ENCODE results near the gene ECD. TPM values are rescaled to one million over a fixed set of nuclear protein-coding genes. Genes with fewer than 3 reads are reported as not detected.

ECD gene
- 10 to 100 TPM; 48.4 to 53.6 (median 52.1) TPM for total RNA-seq
- 41.5 TPM for total RNA-seq (2013)

DNA sequence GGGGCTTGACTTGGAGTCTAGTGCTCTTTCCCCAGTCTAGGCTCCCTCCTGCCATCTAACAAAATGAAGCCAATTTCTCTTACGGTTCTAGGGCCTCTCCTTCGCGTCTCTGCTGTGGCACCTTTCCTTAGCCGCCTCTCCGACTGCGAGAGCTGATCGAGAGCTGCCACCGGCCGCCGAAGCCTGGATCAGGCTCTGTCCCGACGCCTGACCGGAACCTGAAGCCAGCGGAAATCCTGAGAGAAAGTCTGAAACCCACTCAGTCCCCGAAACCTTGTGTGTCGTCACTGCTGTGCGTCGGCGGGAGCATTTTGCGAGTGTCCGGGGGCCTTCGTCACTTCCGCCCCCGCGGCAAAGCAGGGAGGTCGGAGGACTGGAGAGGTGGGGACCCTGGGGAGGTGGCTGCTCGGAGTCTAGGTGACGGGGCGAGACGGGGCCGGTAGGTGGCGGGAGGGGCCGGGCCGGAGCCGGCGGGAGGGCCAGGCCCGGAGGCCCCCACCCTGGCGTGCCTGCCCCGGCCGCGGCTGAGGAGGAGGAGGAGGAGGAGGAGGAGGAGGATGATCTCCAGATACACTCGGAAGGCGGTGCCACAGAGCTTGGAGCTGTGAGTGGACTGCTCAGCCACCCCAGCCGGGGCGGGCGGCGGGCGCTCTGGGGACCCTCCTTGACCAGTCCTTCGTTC lies at the start of gene ECD, which contains the start of gene FAM149B1:
ECD (minus strand) TSS at position 226 of the 682 bp plus-strand sequence. CDS start 4,071 bp downstream, outside the sequence.
FAM149B1 (plus strand) TSS at position 337 of the 682 bp plus-strand sequence; CDS start at position 558, 221 bp downstream.
- peaks cover 4% of the 10 kb centered on the region for H3K36me3 ChIP-seq (ENCODE audit: control insufficient read depth, insufficient read depth, low read length)
- Mint-ChIP-seq H3K9me3 (no peaks in the 10 kb centered on the region), H3K36me3 (no peaks in the 10 kb centered on the region), H3K27ac (peak within 1 kb of the TSS; percentile 100), H3K27me3 (ENCODE audit: low read depth in 2 of 2) (no peaks in the 10 kb centered on the region), H3K4me3 (peak within 1 kb of the TSS; percentile 100), H3K4me1 (peaks cover 37 to 40% of the 10 kb centered on the region in 2 donors)
- peak within 1 kb of the TSS; percentile 89 for H3K4me3 ChIP-seq (ENCODE audit: low read length)
- intact Hi-C loops (cut with micrococcal nuclease): loop anchor here (2.0 to 5.0 kb wide), 2 partner anchors 71 to 79 kb away; partner anchors contain the start of genes DNAJC9 and P4HA1
- DNase-seq: peak; percentile 93 to 96
- peaks cover 9% of the 10 kb centered on the region for H3K4me1 ChIP-seq (ENCODE audit: control insufficient read depth, insufficient read depth, low read length)
- peak; percentile 89 to 97 (median 92) for ATAC-seq
- H3K27ac ChIP-seq (ENCODE audit: low read length): peak within 1 kb of the TSS; percentile 93
- TF ChIP-seq, protein P1, sequence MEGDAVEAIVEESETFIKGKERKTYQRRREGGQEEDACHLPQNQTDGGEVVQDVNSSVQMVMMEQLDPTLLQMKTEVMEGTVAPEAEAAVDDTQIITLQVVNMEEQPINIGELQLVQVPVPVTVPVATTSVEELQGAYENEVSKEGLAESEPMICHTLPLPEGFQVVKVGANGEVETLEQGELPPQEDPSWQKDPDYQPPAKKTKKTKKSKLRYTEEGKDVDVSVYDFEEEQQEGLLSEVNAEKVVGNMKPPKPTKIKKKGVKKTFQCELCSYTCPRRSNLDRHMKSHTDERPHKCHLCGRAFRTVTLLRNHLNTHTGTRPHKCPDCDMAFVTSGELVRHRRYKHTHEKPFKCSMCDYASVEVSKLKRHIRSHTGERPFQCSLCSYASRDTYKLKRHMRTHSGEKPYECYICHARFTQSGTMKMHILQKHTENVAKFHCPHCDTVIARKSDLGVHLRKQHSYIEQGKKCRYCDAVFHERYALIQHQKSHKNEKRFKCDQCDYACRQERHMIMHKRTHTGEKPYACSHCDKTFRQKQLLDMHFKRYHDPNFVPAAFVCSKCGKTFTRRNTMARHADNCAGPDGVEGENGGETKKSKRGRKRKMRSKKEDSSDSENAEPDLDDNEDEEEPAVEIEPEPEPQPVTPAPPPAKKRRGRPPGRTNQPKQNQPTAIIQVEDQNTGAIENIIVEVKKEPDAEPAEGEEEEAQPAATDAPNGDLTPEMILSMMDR (IDR thresholded peaks at IDR 0.05): peak; percentile 22
- no peaks in the 10 kb centered on the region for H3K27me3 ChIP-seq (ENCODE audit: control insufficient read depth, insufficient read depth, low read length)
- no peaks in the 10 kb centered on the region for H3K9me3 ChIP-seq (ENCODE audit: control insufficient read depth, insufficient read depth, low read length)
- WGBS (ENCODE audit: insufficient coverage): under 1% methylated on average over 49 of the region's 49 CpGs

DNA sequence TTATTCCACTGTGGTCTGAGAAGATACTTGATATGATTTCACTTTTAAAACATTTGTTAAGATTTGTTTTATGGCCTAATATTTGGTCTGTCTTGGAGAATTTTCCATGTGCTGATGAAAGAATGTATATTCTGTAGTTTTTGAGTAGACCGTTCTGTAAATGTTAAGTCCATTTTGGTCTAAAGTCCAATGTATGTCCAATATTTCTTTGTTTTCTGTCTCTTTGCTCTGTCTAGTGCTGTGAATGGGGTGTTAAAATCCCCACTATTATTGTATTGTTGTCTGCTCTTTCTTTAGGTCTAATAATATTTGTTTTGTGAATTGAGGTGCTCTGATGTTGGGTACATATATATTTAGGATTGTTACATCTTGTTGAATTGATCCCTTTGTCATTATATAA lies 47.9 kb upstream of the ECD start:
- DNase-seq (no peak), ATAC-seq (no peak)
- TF ChIP-seq, protein P1 (IDR thresholded peaks at IDR 0.05): no peak
- H3K27ac ChIP-seq (ENCODE audit: low read length): no peak overlapping the region
- Mint-ChIP-seq H3K27ac (no peak overlapping the region), H3K36me3 (peaks cover 11% of the 10 kb centered on the region), H3K9me3 (no peaks in the 10 kb centered on the region), H3K27me3 (ENCODE audit: low read depth in 2 of 2) (no peaks in the 10 kb centered on the region), H3K4me1 (no peaks in the 10 kb centered on the region), H3K4me3 (no peak overlapping the region)
- H3K27me3 ChIP-seq (ENCODE audit: control insufficient read depth, insufficient read depth, low read length): no peaks in the 10 kb centered on the region
- no peak overlapping the region for H3K4me3 ChIP-seq (ENCODE audit: low read length)
- 100% methylated on average over 1 of the region's 1 CpG for whole genome bisulfite sequencing (ENCODE audit: insufficient coverage)
- no peaks in the 10 kb centered on the region for H3K9me3 ChIP-seq (ENCODE audit: control insufficient read depth, insufficient read depth, low read length)
- intact Hi-C loops (cut with micrococcal nuclease): no loop called here
- H3K4me1 ChIP-seq (ENCODE audit: control insufficient read depth, insufficient read depth, low read length): no peaks in the 10 kb centered on the region
- H3K36me3 ChIP-seq (ENCODE audit: control insufficient read depth, insufficient read depth, low read length): peaks cover 9% of the 10 kb centered on the region

DNA sequence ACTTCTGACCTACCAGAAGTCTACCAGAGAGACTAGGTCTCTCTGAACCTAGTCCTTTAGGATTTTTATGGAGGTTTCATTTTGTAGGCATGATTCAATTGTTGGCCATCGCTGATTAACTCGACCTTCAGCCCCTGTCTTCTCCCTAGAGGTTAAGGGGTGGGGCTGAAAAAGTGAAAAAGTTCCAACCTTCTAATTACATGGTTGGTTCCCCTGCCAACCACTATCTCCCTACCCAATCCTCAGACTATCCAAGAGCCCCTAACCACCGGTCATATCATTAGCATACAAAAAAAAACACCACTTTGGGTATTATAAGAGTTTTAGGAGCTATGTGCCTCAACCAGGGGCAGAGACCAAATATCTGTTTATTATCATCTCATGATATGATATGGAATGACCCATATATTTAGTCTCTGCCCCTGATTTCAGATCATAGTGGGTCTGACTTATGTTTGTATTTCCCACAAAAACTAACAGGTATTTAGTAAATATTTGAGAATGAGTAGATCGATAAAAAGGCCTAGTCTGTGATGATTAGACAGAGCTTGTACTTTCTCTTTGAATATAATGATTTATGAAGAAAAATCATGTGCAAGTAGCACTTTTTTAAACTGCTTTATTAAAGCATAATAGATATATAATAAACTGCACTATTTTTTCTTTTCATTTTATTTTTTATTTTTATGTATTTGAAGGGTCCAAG lies 43.5 kb upstream of the ECD start:
- H3K27me3 Mint-ChIP-seq (ENCODE audit: low read depth in 2 of 2): no peaks in the 10 kb centered on the region
- peaks cover 3% of the 10 kb centered on the region for H3K36me3 ChIP-seq (ENCODE audit: control insufficient read depth, insufficient read depth, low read length)
- no peak overlapping the region for H3K4me3 Mint-ChIP-seq
- no peak for ATAC-seq
- no peak for DNase-seq
- no peaks in the 10 kb centered on the region for H3K27me3 ChIP-seq (ENCODE audit: control insufficient read depth, insufficient read depth, low read length)
- no peak overlapping the region for H3K4me3 ChIP-seq (ENCODE audit: low read length)
- TF ChIP-seq, protein P1 (IDR thresholded peaks at IDR 0.05): no peak
- H3K4me1 Mint-ChIP-seq: no peaks in the 10 kb centered on the region
- no peaks in the 10 kb centered on the region for H3K36me3 Mint-ChIP-seq
- no peaks in the 10 kb centered on the region for H3K4me1 ChIP-seq (ENCODE audit: control insufficient read depth, insufficient read depth, low read length)
- no peaks in the 10 kb centered on the region for H3K9me3 ChIP-seq (ENCODE audit: control insufficient read depth, insufficient read depth, low read length)
- H3K9me3 Mint-ChIP-seq: no peaks in the 10 kb centered on the region
- 60% methylated on average over 2 of the region's 4 CpGs for WGBS (ENCODE audit: insufficient coverage)
- no peak overlapping the region for H3K27ac ChIP-seq (ENCODE audit: low read length)
- H3K27ac Mint-ChIP-seq: no peak overlapping the region
- intact Hi-C loops (cut with micrococcal nuclease): no loop called here

All from natural killer cell (primary cell).